ENCODE data around the gene TMEM236.

The TMEM236 gene

GRCh38 chr10:17780727-17781126 lies 28.7 kb downstream of the TMEM236 start:
- TF ChIP-seq EZH2phosphoT487 (conservative IDR thresholded peaks at IDR 0.05; ENCODE audit: low read length), result no peak
- no peak for TF ChIP-seq CTCF (IDR thresholded peaks at IDR 0.05; ENCODE audit: insufficient read depth, low read length, poor library complexity, severe bottlenecking)
- Histone ChIP-seq H3K36me3 (ENCODE audit: low read length) (no peaks in the 10 kb centered on the region), H4K20me1 (ENCODE audit: low read depth, low read length) (no peaks in the 10 kb centered on the region), H3K4me3 (ENCODE audit: insufficient read depth, low read length, poor library complexity, severe bottlenecking) (no peak overlapping the region), H2AFZ (ENCODE audit: low read depth, low read length, severe bottlenecking) (no peak overlapping the region), H3K9ac (ENCODE audit: low read length) (no peak overlapping the region), H3K27ac (ENCODE audit: low read depth, low read length) (no peak overlapping the region), H3K27me3 (ENCODE audit: low read length) (no peaks in the 10 kb centered on the region), H3K9me2 (replicated peaks; ENCODE audit: insufficient read depth, low read length) (no peaks in the 10 kb centered on the region), H3K4me2 (ENCODE audit: low read depth, low read length, poor library complexity, severe bottlenecking) (no peak overlapping the region), H3F3A (ENCODE audit: insufficient read depth) (no peaks in the 10 kb centered on the region), H3K9me3 (ENCODE audit: insufficient read depth, low read length) (no peaks in the 10 kb centered on the region), H3K79me2 (ENCODE audit: insufficient read depth, low read length) (no peaks in the 10 kb centered on the region)

DNA sequence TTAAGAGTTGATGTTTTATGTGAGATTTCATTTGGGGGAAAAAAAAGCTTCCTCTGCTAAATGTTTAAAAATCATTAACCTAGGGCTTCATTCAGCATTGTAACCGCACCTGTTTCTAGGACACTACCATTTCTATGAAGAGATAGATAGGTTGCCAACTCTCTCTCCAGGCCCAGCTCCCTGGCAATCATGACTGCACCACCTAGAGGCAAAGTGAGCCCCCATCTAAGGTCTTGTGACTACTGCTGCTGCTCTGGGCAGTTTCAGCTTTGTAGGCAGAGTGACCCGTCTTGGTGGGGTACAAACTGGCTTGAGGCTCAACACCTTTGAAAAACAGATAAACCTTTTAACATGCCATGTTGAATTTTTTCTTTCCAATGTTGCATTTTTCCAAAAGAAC lies 29.9 kb downstream of the TMEM236 start:
- H3K9me3 ChIP-seq (ENCODE audit: insufficient read depth, low read length), result no peaks in the 10 kb centered on the region
- no peaks in the 10 kb centered on the region for H3K27me3 ChIP-seq (ENCODE audit: low read length)
- H3K36me3 ChIP-seq (ENCODE audit: low read length), result no peaks in the 10 kb centered on the region
- H3K79me2 ChIP-seq (ENCODE audit: insufficient read depth, low read length), result no peaks in the 10 kb centered on the region
- no peaks in the 10 kb centered on the region for H4K20me1 ChIP-seq (ENCODE audit: low read depth, low read length)
- no peak overlapping the region for H2AFZ ChIP-seq (ENCODE audit: low read depth, low read length, severe bottlenecking)
- no peak overlapping the region for H3K4me3 ChIP-seq (ENCODE audit: insufficient read depth, low read length, poor library complexity, severe bottlenecking)
- H3K27ac ChIP-seq (ENCODE audit: low read depth, low read length), result no peak overlapping the region
- H3K9me2 ChIP-seq (replicated peaks; ENCODE audit: insufficient read depth, low read length), result no peaks in the 10 kb centered on the region
- no peaks in the 10 kb centered on the region for H3F3A ChIP-seq (ENCODE audit: insufficient read depth)
- H3K4me2 ChIP-seq (ENCODE audit: low read depth, low read length, poor library complexity, severe bottlenecking), result no peak overlapping the region
- H3K9ac ChIP-seq (ENCODE audit: low read length), result no peak overlapping the region
- TF ChIP-seq EZH2phosphoT487 (conservative IDR thresholded peaks at IDR 0.05; ENCODE audit: low read length), result no peak
- TF ChIP-seq CTCF (IDR thresholded peaks at IDR 0.05; ENCODE audit: insufficient read depth, low read length, poor library complexity, severe bottlenecking), result no peak

DNA sequence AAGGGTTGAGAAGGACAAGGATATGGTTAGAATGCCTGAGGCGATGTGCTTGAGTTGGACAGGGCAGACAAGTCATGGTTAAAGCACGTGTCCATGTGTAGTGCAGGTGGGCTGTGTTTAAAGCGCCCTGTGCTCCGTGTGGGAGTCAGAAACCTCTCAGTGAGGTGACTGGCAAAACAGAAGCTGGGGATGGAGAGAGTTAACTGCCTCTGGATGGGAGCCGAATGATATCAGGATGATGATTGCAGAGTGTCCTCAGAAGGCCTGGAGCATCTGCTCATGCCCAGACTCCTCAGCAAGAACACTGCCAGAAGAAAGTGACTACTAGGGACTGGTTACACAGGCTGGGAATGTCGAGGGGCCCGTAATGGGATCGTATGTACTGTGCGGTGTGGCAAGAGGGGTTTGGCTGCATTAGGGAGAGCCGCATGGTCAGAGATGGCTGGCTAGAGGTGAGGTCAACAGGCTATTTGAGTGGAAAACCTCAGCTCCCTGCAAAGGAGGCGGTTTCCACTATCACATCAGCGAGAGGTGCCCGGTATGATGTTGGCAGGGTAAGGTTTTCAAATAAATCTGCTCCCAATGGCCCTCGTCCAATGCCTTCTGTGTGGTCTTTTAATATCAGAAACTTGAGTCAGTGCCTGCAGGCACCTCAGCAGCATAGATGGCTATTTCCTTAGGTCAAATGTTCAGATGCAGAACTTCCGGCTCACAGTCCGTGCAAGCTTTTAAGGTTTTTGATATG lies 31.1 kb downstream of the TMEM236 start:
- Histone ChIP-seq H3K36me3 (ENCODE audit: low read length) (no peaks in the 10 kb centered on the region), H3K9me2 (replicated peaks; ENCODE audit: insufficient read depth, low read length) (no peaks in the 10 kb centered on the region), H3K27me3 (ENCODE audit: low read length) (no peaks in the 10 kb centered on the region), H3K9me3 (ENCODE audit: insufficient read depth, low read length) (no peaks in the 10 kb centered on the region), H3K4me2 (ENCODE audit: low read depth, low read length, poor library complexity, severe bottlenecking) (no peak overlapping the region), H3K79me2 (ENCODE audit: insufficient read depth, low read length) (no peaks in the 10 kb centered on the region), H3F3A (ENCODE audit: insufficient read depth) (no peaks in the 10 kb centered on the region), H3K9ac (ENCODE audit: low read length) (no peak overlapping the region), H2AFZ (ENCODE audit: low read depth, low read length, severe bottlenecking) (no peak overlapping the region), H3K4me3 (ENCODE audit: insufficient read depth, low read length, poor library complexity, severe bottlenecking) (no peak overlapping the region), H3K27ac (ENCODE audit: low read depth, low read length) (no peak overlapping the region), H4K20me1 (ENCODE audit: low read depth, low read length) (no peaks in the 10 kb centered on the region)
- TF ChIP-seq EZH2phosphoT487 (conservative IDR thresholded peaks at IDR 0.05; ENCODE audit: low read length) (no peak), CTCF (IDR thresholded peaks at IDR 0.05; ENCODE audit: insufficient read depth, low read length, poor library complexity, severe bottlenecking) (no peak)
